HG02623 (cell line): ENCODE data around the gene ZNF19.

ENCODE experiments used
- ATAC-seq: cut with Tn5 transposase; IDR thresholded peaks from one replicate; pipeline ENCODE4 v1.9.1; 2021; ENCODE audit warnings: moderate library complexity; ENCODE audit not compliant: unreplicated experiment

Gene ZNF19

DNA sequence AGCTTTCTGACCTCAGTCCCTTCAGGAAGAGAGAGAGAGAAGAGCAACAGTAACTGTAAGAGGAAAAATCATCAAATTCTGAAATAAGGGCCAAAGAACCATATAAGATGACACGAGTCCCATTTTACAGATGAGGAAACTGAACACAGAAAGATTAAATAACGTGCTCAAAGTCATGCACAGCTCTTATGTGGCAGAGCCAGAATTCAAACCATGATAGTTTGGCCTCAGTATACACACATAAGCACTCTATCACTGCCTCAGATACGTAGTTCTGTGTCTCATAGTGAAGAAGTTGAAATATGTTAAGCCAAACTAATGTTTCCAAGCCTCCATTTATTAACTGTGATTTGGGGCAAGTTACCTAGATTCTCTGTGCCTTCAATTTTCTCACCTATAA is 1.9 kb upstream of the ZNF19 start:
- ATAC-seq, result no peak

DNA sequence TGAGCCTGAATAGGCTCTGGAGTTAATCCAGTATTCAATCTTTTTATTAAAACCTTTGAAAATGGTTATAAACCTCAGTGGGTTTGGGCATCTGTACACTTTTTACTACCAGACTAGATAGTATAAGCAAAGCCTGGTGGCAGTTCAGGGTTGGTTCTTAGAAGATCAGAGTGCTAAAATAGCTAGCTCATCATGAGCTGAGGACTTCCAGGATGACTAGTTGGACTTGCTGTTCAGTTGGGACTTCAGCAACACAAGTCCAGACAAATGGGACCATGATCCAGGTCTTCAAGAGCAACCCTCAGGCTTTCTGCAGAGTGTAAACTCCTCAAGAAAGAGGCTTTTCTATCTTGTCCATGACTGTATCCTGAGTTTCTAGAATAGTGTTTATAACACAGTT is 1.2 kb upstream of the ZNF19 start:
- no peak for ATAC-seq

DNA sequence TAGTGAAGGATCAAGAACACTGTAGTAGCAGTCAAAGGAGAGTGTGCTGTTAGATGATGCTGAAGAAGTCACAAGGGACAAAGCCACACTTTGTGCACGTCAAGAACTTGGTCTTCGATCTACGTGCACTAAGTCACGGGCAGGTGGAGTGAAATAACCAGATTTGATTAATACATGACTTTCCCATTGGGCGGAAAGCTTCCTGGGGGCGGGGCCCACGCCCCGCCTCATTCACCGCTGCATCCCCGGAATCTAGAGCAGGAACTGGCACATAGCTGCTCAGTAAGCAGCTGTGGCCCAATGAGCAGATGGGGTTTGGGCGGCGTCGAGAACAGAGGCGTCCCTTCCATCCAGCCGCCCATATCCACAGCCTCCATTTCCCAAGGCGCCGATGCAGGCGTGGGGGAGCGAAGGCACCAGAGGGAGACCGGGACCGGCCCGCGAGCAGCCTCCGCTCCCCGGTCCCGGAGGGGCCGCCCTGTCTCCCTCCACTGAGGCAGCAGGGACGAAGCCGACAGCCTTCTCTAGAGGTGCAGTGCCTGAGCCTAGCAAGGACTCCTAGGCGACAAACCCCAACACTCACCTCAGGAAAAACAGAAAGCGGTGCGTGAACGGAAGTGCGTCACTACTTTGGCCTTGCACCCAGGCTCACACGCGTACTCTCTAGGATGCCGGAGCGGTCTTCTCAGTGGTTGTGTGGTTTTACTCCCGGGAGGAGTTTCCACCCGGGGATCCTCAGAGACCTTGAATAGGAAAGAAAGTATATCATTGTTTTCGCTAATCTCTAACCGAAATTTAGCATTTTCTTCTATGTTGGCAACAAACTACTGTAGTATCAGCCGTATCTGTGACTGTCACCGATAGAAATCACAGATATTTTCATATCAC is 4.9 kb downstream of the ZNF19 start:
- ATAC-seq, result peak; percentile 89

DNA sequence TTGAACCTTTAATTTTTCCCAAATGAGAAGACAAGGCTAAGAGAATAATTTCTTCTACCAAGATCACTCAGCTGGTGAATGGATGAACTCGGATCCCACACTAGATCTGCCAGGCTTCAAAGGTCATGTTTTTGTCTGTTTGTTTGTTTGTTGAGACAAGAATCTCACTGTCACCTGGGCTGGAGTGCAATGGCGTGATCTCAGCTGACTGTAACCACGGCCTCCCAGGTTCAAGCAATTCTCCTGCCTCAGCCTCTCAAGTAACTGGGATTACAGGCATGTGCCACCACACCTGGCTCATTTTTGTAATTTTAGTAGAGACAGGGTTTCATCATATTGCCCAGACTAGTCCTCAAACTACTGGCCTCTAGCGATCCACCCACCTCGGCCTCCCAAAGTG is 6.6 kb downstream of the ZNF19 start:
- no peak for ATAC-seq

DNA sequence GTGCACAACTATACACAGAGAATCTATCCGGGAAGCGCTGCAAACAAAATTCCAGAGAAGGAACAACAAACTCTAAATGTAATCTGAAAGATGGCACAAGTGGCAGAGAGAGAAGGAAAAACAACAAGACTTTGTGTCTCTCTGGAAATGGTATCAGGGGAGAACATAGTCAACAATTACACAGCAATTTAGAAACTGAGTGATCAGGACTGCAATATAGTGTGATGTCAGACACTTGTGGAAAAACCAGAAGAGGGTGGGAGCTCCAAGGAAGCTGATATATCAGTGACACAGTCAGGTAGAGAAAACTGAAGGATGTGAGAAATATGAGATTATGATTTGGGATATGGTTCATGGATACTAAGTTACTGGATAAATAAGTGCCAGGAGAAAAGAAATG is 8.2 kb downstream of the ZNF19 start:
- ATAC-seq, result no peak

DNA sequence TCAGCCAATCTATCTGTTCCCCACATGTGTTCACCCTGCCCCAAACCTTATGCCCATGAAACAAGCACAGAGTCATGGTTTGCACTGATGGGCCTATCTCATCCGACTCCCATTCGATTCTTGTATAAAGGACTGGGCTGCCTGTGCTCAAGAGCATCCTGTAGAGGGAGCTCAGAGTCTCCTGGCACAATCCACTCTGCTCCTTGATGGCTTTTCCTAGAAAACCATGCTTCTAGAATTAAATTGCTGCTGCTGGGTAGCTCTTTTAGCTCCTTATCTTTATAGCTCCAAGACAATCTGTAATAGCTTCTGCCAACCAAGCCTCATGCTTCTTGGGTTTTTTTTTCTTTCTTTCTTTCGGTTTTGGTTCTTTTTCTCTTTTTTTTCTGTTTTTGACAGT is 9.7 kb downstream of the ZNF19 start:
- ATAC-seq, result no peak

DNA sequence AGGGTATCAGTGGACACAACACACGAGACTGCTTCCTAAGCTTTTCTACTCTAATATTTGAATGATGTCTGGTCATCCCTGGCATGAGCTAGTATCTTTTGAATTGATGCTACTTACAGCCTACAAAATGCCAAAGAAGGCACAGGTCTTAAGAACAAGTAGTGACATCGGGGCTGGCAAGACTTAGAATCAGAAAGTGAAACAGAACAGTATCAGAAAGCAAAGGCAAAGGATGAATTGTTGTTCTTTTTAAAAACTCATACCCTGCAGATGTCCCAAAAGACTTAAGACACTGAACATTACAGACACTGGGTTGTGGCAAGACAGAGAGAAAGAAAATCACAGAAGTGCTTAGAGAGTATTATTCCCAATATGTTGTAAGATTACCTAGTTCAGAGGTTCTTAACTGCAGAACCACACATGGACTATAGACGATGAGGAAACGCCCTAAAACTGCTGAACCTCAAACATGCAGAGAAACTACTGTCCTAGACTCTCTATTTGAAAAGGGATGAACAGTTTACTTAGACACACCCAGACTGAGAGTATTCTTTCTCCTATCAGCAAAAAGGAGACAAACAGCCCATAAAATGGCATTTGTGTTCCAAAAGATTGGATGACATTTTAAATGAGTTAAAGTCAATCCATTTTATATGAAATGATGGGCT is 12.5 kb downstream of the ZNF19 start:
- ATAC-seq, result no peak

DNA sequence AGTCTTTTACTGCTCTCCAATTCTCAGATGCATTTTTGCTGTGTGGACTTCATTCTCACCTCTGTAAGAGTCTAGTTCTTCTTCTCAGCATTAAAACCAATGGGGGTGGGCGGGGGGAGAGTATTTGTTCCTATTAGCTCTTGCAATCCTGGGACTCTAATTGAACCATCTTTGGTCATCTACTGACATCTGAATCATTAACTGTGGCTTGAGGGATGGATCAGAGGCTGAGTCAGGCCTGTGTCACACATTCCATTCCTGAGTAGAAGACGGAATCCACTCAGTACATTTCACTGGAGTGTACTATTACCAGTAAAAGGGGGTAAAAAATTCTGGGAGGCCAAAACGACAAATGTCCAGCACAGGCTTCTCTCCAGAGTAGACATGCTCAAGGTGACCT is 14.3 kb downstream of the ZNF19 start:
- no peak for ATAC-seq

DNA sequence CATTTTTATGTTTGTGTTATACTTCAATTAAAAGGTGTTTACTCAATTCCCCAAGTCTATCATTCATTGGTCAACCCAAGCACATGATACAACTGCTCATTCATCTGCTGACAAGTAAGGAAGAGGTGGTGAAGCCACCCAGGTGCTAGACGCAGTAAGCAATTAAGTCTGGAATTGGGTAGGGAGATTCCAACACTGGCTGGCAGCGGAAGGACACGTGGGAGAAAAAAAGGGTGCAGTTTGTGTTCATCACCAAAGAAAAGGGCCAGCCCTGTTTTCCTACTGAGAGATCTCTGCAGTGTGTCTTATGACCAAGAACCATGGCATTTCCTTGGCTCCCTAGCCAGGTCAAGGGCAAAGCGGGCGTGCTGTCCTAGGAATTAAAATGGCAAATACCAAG is 15.2 kb downstream of the ZNF19 start:
- ATAC-seq, result no peak

DNA sequence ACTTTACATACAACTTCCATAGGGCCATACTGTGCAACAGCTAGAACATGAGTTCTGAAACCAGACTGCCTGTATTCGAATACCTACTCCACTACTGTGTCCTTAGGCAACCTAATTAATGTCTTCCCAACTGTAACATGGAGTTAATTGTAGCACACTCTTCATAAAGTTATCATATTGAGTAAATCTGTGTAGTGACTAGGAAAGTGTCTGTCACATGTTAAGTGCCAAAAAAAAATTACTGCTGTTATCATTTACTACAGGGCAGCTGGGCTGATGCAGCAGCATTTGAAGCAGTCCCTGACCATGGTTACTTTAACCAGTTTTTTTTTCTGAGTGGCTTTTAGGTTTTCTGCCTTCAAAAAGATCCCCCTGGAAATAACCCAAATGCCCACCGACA is 16.2 kb downstream of the ZNF19 start:
- no peak for ATAC-seq

DNA sequence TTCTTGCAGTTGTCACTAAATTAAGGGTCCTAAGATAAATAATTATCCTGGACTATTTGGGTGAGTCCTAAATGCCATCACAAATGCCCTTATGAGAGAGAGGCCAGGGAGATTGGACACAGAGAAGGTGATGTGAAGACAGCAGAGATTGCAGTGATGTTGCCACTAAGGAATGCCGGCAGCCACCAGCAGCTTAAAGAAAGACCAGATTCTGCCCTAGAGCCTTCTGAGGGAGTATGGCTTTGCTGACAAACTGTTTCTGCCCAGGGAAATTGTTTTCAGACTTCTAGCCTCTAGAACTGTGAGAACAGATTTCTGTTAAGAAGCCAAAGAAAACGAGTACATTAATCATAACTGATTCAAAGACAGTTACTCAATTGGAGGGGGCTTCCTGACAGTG is 17.1 kb downstream of the ZNF19 start:
- no peak for ATAC-seq

DNA sequence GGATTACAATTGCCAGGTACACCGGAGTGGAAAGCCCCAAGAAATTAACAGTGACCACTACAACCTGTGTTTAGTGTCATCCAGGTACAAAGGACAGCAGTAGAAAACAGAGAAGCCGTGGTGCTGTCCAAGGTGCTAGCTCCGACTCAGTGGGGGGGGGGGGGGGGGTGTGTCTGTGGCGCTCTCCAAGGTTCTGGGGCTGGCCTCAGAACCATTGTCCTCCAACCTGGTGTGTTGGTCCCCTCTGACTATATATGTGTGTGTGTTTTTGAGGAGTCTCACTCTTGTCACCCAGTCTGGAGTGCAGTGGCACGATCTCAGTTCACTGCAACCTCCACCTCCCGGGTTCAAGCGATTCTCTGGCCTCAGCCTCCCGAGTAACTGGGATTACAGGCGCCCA is 21.3 kb downstream of the ZNF19 start:
- ATAC-seq, result no peak

DNA sequence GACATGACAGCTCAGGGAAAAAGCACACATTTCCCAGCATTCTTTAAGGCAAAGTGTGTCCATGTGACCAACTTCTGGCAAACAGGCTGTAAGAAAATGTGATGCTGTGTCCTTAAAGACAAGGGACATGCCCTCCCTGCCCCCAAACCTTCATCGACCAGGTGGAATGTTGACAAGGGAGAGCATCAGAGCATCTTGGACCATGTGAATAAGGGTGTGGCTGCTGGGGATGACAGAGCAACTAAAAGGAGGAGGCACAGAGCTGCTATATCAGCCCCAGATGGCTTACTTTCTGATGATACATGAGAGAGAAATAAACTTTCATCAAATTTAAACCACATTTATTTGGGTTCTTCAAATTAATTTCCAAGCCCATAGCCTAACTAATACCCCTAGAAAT is 24.9 kb downstream of the ZNF19 start:
- ATAC-seq, result no peak

DNA sequence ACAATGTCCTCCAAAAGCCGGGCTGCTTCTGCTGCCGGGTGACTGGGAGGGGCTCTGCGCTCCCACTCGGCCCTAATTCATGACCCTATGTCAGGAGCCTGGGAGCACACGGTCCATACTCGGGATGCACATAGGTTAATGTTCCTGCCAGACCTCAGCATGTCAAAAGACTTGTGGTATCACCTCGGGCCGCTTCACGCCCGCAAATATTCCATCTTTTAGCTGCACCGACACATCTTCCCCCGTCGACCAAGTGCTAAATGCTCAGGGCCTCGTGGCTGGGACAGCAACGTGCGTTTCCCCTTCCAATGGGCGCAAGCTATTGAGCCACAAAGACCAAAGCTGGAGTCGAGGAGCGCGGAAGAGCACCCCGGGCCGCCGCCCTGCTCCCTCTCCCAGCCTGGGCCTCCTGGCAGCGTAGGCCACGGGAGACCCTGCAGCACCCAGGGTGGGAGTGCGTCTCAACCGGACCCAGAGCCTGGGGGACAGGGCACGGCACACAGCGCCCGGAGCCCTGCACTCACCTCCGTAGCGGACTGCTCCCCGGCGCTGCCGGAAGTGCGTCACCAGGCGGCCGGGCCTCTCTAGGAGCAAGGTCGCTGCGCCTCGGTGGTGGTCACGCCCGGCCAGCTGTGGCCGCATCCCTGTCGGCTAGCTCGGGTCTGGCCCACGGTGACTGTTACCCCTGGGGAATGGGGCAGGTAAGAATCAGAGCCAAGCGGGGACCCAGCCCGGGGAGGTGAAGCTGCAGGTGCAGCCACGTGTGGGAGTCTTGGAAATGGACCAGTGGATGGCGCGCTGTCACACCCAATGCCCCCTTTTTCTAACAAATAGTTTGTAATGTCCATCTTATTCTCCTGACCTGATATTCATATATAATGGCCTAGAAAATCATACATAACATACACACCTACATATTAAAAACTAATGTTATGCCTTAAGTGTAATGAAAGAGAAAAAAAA is 27.2 kb downstream of the ZNF19 start, which contains the start of gene ZNF23:
ZNF23 (minus strand) TSS at position 562 of the 963 bp plus-strand sequence. CDS start 5,451 bp downstream, outside the sequence.
- peak; percentile 96 for ATAC-seq

DNA sequence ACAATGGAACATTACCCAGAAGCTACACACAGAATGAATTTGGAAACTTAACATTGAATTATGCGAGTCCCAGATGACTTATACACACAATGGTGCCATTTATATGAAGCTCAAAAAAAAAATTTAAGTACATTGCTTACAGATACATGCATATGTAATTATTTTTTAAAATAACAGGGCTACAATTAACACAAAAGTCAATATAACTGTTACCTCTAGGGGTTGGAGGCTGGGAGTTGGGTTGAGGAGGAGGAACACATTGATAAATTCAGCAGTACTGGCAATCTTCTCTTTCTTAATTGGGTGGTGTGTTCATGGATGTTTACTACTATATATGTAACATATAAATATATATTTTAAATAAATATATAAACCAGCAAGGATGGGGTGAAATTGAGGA is 28.2 kb downstream of the ZNF19 start:
- ATAC-seq, result no peak

DNA sequence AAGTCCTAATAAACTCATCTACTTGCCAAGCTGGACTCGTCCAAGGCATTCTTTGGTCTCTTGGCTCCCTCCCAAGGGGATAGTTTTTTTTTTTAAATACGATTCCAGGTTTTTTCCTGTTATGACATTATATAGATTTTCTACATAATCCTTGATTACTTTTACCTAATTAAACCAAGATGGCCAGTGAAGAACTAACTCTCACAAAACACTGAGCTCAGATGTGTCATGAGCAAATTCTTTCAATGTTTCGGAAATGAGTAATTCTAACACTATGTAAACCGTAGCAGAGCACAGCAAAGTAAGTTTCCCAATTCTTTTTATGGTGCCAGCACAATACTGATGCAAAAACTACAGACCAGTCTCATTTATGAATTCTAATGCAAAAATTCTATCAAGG is 28.9 kb downstream of the ZNF19 start:
- no peak for ATAC-seq

DNA sequence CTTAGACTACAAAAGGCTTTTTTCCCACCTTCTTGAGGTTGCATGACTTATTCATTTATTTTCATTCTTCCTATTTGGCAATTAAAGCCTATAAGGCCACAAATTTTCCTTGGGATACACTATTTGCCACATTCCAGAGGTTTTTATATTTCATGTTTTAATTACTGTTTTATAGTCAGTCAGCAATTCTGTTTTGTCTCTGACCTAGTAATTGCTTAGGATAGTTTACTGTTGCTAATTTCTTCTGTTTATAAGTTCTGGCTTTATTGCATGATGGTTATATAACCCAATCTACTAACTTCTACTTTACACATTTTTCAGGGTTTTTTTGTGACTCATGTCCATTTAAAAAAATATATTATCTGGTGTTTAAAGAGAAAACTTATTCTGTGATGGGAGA is 29.6 kb downstream of the ZNF19 start:
- no peak for ATAC-seq

DNA sequence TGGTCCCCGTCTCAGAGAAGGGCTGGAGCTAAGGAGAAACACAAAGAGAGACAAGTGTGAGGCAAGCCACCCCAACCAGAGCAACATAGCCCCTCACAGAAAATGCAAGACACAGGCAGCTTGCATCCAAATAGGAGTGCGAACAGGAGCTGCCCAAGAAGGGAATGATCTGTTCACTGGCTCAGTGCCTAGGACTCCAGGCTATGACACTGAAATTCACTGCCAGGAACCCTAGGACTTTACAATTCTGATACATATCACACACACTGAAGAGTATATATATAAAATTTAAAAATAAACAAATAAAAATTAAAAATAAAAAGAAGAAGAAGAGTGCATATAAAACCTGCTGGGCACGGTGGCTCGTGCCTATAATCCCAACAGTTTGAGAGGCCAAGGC is 32.3 kb downstream of the ZNF19 start:
- no peak for ATAC-seq

DNA sequence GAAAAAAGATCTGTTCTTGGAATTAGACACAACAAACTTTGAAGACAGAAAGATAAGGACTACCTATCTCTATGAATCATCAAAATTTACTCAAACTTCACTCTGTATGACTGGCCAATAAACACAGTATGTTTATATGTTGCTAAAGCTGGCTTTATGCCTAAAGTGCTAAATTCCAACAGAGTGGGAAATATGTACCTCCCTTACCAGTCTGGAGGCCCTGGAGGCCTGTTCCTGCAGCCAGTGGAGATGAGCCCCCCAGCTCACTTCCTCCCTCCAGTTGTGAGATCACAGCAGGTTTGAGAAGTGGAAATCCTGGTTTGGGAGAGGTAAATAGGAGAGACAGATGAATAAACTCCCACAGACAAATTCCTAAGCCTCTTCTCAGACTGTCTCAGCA is 36.1 kb downstream of the ZNF19 start:
- no peak for ATAC-seq

DNA sequence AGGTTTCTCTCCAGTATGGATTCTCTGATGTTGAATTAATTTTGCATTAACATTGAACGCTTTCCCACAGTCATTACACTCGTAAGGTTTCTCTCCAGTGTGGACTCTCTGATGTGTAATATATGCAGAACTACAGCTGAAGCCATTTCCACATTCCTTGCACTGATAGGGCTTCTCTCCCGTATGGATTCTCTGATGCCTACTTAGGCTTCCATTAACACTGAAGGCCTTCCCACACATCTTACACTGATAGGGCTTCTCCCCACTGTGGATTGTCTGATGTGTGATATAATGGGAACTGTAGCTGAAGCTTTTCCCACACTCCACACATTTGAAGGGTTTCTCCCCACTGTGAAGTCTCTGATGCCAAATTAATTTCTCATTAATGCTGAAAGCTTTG is 40.1 kb downstream of the ZNF19 start:
- ATAC-seq, result no peak

DNA sequence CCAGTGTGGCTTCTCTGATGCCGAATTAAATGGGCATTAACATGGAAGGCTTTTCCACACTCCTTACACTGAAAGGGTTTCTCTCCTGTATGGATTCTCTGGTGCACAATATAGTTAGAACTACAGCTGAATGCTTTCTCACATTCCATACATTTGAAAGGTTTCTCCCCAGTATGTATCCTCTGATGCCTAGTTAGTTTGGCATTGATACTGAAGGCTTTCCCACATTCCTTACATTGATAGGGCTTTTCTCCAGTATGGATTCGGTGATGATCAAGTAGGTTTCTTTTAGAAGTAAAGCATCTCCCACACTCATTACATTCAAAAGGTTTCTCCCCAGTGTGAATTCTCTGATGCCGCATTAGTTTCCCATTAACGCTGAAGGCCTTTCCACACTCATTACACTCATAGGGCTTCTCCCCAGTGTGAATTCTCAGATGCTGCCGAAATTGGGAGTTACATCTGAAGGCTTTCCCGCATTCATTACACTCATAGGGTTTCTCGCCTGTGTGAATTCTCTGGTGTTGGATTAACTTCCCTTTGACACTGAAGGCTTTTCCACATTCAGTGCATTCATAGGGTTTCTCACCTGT is 40.8 kb downstream of the ZNF19 start:
- ATAC-seq, result no peak
